ENCODE data around the gene EPB41L2. TPM values are rescaled to one million over a fixed set of nuclear protein-coding genes. Genes with fewer than 3 reads are reported as not detected.

EPB41L2 gene
- total RNA-seq, 4 donors from 2014 or later: 190 to 321 (median 265) TPM

- 39 to 42% methylated on average over 2 of the region's 2 CpGs for WGBS, 2 donors
- no peak for DNase-seq (ENCODE audit: low spot score in 2 of 2)
- Histone ChIP-seq H3K9me3 (peaks cover 0 to 24% (median 4%) of the 10 kb centered on the region in 4 donors), H3K4me1 (peaks cover 0 to 54% (median 18%) of the 10 kb centered on the region in 4 donors), H3K27me3 (no peaks in the 10 kb centered on the region), H3K4me3 (no peak overlapping the region), H3K36me3 (peaks cover 0 to 16% (median 0%) of the 10 kb centered on the region in 3 donors), H3K27ac (peak overlapping the region in 2 of 4 donors; percentile 83 to 86)
- TF ChIP-seq EP300 (IDR thresholded peaks at IDR 0.05) (no peak), POLR2A (IDR thresholded peaks at IDR 0.05) (no peak)
These were observed 58.1 kb downstream of the EPB41L2 start for GRCh38 chr6:131004936-131005335.

- H3K9me3 ChIP-seq: peaks cover 0 to 24% (median 4%) of the 10 kb centered on the region in 4 donors
- H3K36me3 ChIP-seq: peaks cover 0 to 16% (median 0%) of the 10 kb centered on the region in 3 donors
- H3K4me3 ChIP-seq: no peak overlapping the region
- TF ChIP-seq POLR2A (IDR thresholded peaks at IDR 0.05): no peak
- peak overlapping the region in 3 of 4 donors; percentile 67 to 86 (median 83) for H3K27ac ChIP-seq
- no peak for DNase-seq (ENCODE audit: low spot score in 2 of 2)
- no peaks in the 10 kb centered on the region for H3K27me3 ChIP-seq
- 47 to 75% methylated on average over 1 of the region's 1 CpG for WGBS, 2 donors
- peaks cover 0 to 59% (median 20%) of the 10 kb centered on the region in 4 donors for H3K4me1 ChIP-seq
These were observed 58.7 kb downstream of the EPB41L2 start for GRCh38 chr6:131004387-131004755.

- no peaks in the 10 kb centered on the region for H3K27me3 ChIP-seq
- peaks cover 0 to 24% (median 4%) of the 10 kb centered on the region in 4 donors for H3K9me3 ChIP-seq
- peaks cover 0 to 16% (median 0%) of the 10 kb centered on the region in 3 donors for H3K36me3 ChIP-seq
- no peak for DNase-seq (ENCODE audit: low spot score in 2 of 2)
- peak overlapping the region; percentile 11 to 86 (median 75) for H3K27ac ChIP-seq
- TF ChIP-seq CTCF (IDR thresholded peaks at IDR 0.05) (no peak), EP300 (IDR thresholded peaks at IDR 0.05) (no peak), POLR2A (IDR thresholded peaks at IDR 0.05) (no peak)
- no peak overlapping the region for H3K4me3 ChIP-seq
- peaks cover 0 to 65% (median 20%) of the 10 kb centered on the region in 4 donors for H3K4me1 ChIP-seq
- 33 to 45% methylated on average over 5 of the region's 5 CpGs for WGBS, 2 donors
These were observed 59.3 kb downstream of the EPB41L2 start for GRCh38 chr6:131003488-131004386.

- H3K27me3 ChIP-seq: no peaks in the 10 kb centered on the region
- TF ChIP-seq EP300 (IDR thresholded peaks at IDR 0.05) (no peak), POLR2A (IDR thresholded peaks at IDR 0.05) (no peak), CTCF (IDR thresholded peaks at IDR 0.05) (no peak)
- no peak overlapping the region for H3K4me3 ChIP-seq
- peaks cover 0 to 9% (median 0%) of the 10 kb centered on the region in 3 donors for H3K36me3 ChIP-seq
- 30% methylated on average over 3 of the region's 3 CpGs for WGBS, 2 donors
- peak overlapping the region; percentile 10 to 86 (median 75) for H3K27ac ChIP-seq
- H3K9me3 ChIP-seq: peaks cover 0 to 15% (median 4%) of the 10 kb centered on the region in 4 donors
- peaks cover 0 to 76% (median 20%) of the 10 kb centered on the region in 4 donors for H3K4me1 ChIP-seq
- no peak for DNase-seq (ENCODE audit: low spot score in 2 of 2)
These were observed 60.4 kb downstream of the EPB41L2 start for GRCh38 chr6:131002661-131002980.

- no peak for DNase-seq (ENCODE audit: low spot score in 2 of 2)
- Histone ChIP-seq H3K4me3 (peak overlapping the region in 1 of 4 donors; percentile 35), H3K36me3 (peaks cover 0 to 5% (median 0%) of the 10 kb centered on the region in 3 donors), H3K27ac (peak overlapping the region; percentile 10 to 86 (median 75)), H3K27me3 (no peaks in the 10 kb centered on the region), H3K4me1 (peaks cover 0 to 82% (median 20%) of the 10 kb centered on the region in 4 donors), H3K9me3 (peaks cover 0 to 10% (median 1%) of the 10 kb centered on the region in 4 donors)
- TF ChIP-seq EP300 (IDR thresholded peaks at IDR 0.05) (no peak), CTCF (IDR thresholded peaks at IDR 0.05) (no peak), POLR2A (IDR thresholded peaks at IDR 0.05) (no peak)
- WGBS, 2 donors: 32 to 38% methylated on average over 8 of the region's 8 CpGs
These were observed 60.9 kb downstream of the EPB41L2 start for GRCh38 chr6:131001945-131002660.
